ENCODE measurements around the gene RBM33.

Gene RBM33

GRCh38 chr7:155677688-155678087, 33.2 kb downstream of the RBM33 start:
- DNase-seq (ENCODE audit: low read depth) = no peak
- H3K4me3 ChIP-seq (ENCODE audit: low read depth, low read length) = no peak overlapping the region
- no peak for TF ChIP-seq CTCF (IDR thresholded peaks at IDR 0.05; ENCODE audit: low read depth, low read length, missing control alignments)
- in situ Hi-C loops (cut with HindIII; ENCODE audit: low sequenced_read_pairs) = no loop called here

GRCh38 chr7:155680124-155680523, 35.7 kb downstream of the RBM33 start:
- DNase-seq (ENCODE audit: low read depth) = no peak
- no peak overlapping the region for H3K4me3 ChIP-seq (ENCODE audit: low read depth, low read length)
- TF ChIP-seq CTCF (IDR thresholded peaks at IDR 0.05; ENCODE audit: low read depth, low read length, missing control alignments) = no peak
- in situ Hi-C loops (cut with HindIII; ENCODE audit: low sequenced_read_pairs) = no loop called here

- no peak overlapping the region for H3K4me3 ChIP-seq (ENCODE audit: low read depth, low read length)
- DNase-seq (ENCODE audit: low read depth) = no peak
- in situ Hi-C loops (cut with HindIII; ENCODE audit: low sequenced_read_pairs) = no loop called here
- no peak for TF ChIP-seq CTCF (IDR thresholded peaks at IDR 0.05; ENCODE audit: low read depth, low read length, missing control alignments)
These were observed 36.4 kb downstream of the RBM33 start for GRCh38 chr7:155680864-155681263.

- H3K4me3 ChIP-seq (ENCODE audit: low read depth, low read length) = no peak overlapping the region
- TF ChIP-seq CTCF (IDR thresholded peaks at IDR 0.05; ENCODE audit: low read depth, low read length, missing control alignments) = no peak
- in situ Hi-C loops (cut with HindIII; ENCODE audit: low sequenced_read_pairs) = no loop called here
- no peak for DNase-seq (ENCODE audit: low read depth)
These were observed 37.2 kb downstream of the RBM33 start for GRCh38 chr7:155681663-155682062.

GRCh38 chr7:155682484-155682883, 38.0 kb downstream of the RBM33 start:
- H3K4me3 ChIP-seq (ENCODE audit: low read depth, low read length) = no peak overlapping the region
- in situ Hi-C loops (cut with HindIII; ENCODE audit: low sequenced_read_pairs) = no loop called here
- no peak for DNase-seq (ENCODE audit: low read depth)
- TF ChIP-seq CTCF (IDR thresholded peaks at IDR 0.05; ENCODE audit: low read depth, low read length, missing control alignments) = no peak

- no peak for TF ChIP-seq CTCF (IDR thresholded peaks at IDR 0.05; ENCODE audit: low read depth, low read length, missing control alignments)
- no peak overlapping the region for H3K4me3 ChIP-seq (ENCODE audit: low read depth, low read length)
- no peak for DNase-seq (ENCODE audit: low read depth)
- in situ Hi-C loops (cut with HindIII; ENCODE audit: low sequenced_read_pairs) = no loop called here
These were observed 38.6 kb downstream of the RBM33 start for GRCh38 chr7:155683098-155683497.

GRCh38 chr7:155683714-155684113, 39.3 kb downstream of the RBM33 start:
- in situ Hi-C loops (cut with HindIII; ENCODE audit: low sequenced_read_pairs) = no loop called here
- H3K4me3 ChIP-seq (ENCODE audit: low read depth, low read length) = no peak overlapping the region
- DNase-seq (ENCODE audit: low read depth) = no peak
- TF ChIP-seq CTCF (IDR thresholded peaks at IDR 0.05; ENCODE audit: low read depth, low read length, missing control alignments) = no peak
